ENCODE data around the gene KCNMA1. TPM values are rescaled to one million over a fixed set of nuclear protein-coding genes. Genes with fewer than 3 reads are reported as not detected.

KCNMA1 gene
- total RNA-seq, 1 donor from 2014 or later = 2.2 TPM

DNA sequence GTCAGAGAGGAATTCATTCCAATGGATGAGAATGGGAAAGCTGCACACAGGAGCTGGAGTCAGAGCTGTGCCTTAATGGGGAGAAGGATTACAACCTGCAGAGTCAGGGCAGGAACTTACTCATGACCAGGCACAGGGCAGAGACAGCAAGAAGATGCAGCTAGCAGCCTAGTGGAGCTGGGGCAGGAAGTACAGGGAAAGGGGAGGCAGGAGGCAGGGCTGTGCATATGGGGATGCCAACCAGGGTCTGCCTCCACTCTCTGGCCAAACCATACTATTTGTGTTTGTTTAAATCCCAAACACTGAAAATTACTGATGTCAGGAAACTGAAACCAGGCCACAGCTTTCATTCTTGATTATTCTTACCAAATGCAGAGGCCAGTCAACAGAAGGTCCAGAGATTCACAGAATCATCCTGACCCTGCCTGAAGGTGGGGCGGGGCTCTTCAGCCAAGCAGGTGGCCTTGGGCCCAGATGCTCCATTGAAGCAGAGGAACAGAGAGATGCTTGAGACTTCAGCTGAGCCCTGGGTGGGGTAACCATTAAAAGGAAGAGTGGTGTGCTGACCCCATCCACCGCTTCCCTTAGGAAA, 461.9 kb downstream of the KCNMA1 start:
- DNase-seq (ENCODE audit: missing footprints) (no peak), ATAC-seq (no peak)
- intact Hi-C loops (cut with DNase I) = loop anchor here (10.0 kb wide), 2 partner anchors 219 to 319 kb away; no protein-coding TSS in a partner anchor

- DNase-seq (ENCODE audit: missing footprints) (peak; percentile 70), ATAC-seq (peak; percentile 50)
- intact Hi-C loops (cut with DNase I) = loop anchor here (1.0 to 10.0 kb wide), 4 partner anchors 221 to 538 kb away; no protein-coding TSS in a partner anchor
Observed at GRCh38 chr10:77173615-77174461, 463.8 kb downstream of the KCNMA1 start.

DNA sequence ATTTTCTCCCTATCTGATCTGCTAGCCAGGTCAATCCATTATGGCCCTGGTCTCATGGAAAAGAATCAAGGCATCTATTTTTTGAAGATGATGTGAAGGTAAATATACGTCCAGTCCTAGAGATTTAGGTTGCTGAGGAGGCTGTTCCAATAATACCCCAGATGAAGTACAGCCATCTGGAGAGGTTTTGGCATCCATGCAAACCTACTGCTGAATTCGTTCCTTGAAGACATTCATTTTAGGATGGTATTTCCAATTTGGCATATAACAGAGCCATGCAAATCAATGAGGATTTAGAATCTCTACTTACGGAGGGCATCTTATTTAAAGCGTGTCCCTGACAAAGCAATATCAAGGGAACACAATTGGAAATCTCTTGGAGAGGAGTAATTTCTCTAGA, 465.5 kb downstream of the KCNMA1 start:
- no peak for DNase-seq (ENCODE audit: missing footprints)
- intact Hi-C loops (cut with DNase I) = loop anchor here (5.0 to 10.0 kb wide), 3 partner anchors 223 to 540 kb away; no protein-coding TSS in a partner anchor
- no peak for ATAC-seq

DNA sequence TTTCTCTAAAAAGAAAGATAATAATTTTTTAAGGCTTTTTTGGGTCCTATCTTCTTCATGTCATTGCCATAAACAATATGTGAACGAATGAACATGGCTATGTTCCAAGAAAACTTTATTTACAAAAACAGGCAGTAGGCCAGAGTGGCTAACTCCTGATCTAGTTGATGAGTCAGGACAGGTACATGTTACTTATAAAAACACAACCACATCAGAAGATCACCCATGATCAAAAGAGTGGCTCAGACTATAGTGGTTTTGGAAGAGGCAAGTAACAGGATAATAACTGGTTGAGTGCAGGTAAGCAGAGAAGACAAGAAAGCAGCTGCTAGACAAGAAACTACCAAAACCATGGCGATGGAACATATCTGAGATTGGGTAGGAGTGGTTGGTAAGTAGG, 468.7 kb downstream of the KCNMA1 start:
- DNase-seq (ENCODE audit: missing footprints) (no peak), ATAC-seq (no peak)
- intact Hi-C loops (cut with DNase I) = no loop called here

DNA sequence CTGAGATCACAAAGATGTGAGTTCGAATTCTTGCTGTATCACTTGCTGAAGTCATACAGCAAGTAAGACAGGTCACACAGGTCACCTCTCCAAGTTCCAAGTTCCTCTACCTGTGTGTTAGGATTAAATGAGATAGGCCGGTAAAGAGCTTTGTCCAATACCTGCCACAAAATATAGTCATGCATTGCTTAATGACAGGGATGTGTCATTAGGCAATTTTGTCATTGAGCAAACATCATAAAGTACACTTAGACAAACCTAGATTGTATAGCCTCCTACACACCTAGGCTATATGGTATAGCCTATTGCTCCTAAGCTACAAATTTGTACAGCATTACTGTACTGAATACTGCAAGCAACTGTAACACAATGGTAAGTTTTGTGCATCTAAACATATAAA, 469.4 kb downstream of the KCNMA1 start:
- ATAC-seq = no peak
- DNase-seq (ENCODE audit: missing footprints) = no peak
- intact Hi-C loops (cut with DNase I) = no loop called here

DNA sequence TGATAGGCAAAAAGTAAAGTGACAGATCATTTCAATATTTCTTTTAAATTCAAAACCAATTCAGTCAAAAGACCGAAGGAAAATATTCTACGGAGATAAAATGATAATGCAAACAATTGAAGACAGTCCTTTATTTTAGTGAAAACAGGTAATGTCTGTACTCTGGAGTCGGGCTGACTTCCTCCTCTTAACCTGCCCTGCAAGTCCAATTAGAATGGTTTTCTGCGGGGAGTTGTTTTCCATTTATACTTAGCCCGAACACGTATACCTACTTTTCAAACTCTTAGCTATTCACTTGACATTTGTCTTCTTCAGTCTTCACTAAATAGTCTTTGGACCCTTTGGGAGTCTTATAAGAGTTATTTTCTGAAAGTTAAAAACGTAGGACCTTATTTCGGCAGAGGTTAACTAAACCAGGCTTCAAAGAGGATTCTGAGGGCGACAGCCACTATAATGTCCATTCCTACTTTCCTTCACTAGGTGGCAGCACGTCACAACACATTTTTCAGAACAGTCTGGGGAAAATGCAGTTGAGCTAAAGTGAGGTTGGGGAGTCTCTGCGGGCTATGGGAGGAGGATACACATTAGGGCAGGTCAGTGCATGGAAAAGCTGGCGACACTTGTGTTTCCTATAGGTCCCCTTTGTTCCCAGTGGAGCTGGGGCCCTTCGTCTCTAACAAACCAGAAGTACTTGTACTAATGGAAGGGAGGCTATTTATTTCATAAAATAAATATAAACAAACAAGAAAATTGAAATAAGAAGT, 472.0 kb downstream of the KCNMA1 start:
- intact Hi-C loops (cut with DNase I) = no loop called here
- DNase-seq (ENCODE audit: missing footprints) (no peak), ATAC-seq (peak; percentile 56)

DNA sequence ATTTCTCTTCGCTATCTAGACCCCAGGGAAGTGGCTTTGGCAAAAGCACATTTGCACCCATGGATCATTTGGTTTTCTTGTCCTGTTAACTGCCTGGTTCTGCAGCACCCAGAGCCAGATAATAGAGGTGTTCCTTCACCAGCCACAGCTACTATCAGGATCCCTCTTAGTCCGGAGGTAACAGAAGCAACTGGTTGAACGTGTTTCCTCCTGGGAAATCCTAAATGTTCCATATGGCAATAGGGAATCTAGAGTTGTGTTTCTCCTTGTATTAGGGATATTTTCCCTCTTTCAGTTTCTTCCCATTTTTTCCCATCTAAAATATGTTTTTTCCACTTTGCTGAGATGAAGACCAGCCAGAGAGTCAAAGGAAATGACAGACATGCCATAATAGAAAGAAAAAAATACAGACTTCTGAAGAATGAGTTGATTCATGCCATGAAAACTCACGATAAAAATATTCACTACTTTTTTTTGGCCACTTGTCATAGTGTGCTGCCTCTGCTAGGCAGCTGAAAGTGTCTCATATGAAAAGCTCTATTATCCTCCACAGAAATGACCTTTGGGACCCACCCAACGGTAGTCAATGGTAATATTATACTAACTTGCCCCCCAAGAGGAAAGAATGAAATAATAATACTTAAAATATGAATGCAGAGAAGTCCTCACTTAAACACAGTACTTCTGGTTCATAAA, 472.8 kb downstream of the KCNMA1 start:
- intact Hi-C loops (cut with DNase I) = no loop called here
- ATAC-seq = no peak
- DNase-seq (ENCODE audit: missing footprints) = no peak

DNA sequence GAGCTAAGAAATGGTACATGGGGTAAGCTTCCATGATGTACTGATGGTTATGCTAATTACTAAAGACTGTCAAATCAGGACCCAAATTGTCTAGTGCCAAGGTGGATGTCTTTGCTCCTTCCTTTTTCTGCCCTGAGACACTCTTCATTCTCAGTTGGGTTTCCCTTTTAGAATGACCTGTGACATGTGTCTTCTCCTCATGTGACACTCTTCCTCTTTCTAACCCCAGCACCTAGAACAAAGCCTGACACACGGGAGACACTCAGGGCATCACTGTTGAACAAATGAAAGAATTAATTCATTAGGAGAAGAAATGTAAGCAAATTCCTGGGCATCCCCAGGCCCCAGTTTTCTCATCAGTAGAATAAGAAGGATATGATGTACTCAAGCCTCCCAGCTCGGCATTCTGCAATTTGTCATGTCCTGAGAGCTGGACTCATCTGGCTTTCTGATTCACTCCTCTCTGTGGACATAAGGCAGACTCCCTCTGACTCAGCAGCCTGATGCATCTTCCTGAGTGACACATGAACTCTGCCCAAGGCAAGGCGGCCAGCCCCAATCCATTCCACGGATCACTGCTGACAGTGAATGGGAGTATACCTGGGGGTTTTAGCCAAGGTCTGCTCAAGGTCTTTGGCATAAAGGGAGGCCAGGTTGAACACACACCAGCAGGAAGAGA, 473.8 kb downstream of the KCNMA1 start:
- no peak for ATAC-seq
- intact Hi-C loops (cut with DNase I) = no loop called here
- DNase-seq (ENCODE audit: missing footprints) = no peak

DNA sequence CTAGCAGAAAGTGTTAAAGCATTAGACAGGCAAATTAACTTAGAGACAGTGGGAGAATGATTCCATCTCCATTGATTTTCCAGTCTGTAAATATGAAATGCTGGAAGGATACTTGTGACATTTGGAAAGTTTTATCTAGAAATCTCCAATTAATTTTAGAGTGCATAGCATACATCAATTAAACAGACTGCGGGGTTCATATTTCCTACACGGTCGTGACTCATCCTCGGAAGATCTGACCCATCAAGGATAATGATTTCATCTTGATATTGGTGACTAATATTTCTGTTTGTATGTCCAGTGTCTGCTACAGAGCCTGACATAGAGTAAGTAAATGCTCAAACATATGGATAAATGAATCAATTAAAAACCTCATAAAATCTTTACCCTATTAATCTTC, 474.9 kb downstream of the KCNMA1 start:
- no peak for ATAC-seq
- DNase-seq (ENCODE audit: missing footprints) = no peak
- intact Hi-C loops (cut with DNase I) = no loop called here

GRCh38 chr10:77160679-77161078, 476.9 kb downstream of the KCNMA1 start:
- ATAC-seq = no peak
- no peak for DNase-seq (ENCODE audit: missing footprints)
- intact Hi-C loops (cut with DNase I) = no loop called here

GRCh38 chr10:77159538-77160110, 478.0 kb downstream of the KCNMA1 start:
- no peak for ATAC-seq
- intact Hi-C loops (cut with DNase I) = no loop called here
- DNase-seq (ENCODE audit: missing footprints) = no peak

GRCh38 chr10:77158666-77159065, 478.9 kb downstream of the KCNMA1 start:
- ATAC-seq = no peak
- intact Hi-C loops (cut with DNase I) = no loop called here

DNA sequence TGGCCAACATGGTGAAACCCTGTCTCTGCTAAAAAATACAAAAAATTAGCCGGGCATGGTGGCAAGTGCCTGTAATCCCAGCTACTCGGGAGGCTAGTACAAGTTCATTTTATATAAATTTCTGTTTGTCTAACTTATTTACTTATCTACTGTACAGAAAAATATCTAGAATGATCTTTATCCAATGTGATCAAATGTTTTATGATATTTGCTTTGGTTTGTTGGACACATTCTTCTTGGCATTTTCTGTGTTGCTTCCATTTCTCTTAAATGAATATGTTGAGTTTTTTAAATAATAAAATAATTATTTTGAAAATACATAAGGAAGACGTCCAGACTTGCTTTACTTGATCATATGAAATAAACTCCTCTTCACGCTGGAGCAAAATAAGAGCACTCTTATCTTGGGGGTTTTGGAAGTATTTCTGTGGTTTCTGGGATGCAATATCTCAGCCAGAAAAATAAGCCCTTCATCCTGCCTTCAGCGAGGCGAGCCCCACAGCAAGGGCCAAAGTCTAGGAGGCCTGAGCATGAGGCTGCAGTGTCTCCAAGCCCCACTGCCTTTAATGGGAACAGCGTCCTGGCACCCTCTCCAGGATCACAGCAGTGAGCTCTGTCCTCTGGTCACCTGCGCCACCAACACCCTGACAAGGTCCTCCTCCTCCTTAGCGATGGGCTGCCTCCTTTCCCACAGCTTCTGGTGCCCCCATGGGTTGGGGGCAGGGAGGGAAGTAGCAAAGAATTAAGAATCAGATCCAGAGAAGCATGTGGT, 480.2 kb downstream of the KCNMA1 start:
- ATAC-seq (no peak), DNase-seq (ENCODE audit: missing footprints) (no peak)
- intact Hi-C loops (cut with DNase I) = no loop called here

More at GRCh38 chr10:77158666-77159065, 478.9 kb downstream of the KCNMA1 start:
- DNase-seq (ENCODE audit: missing footprints) = no peak

DNA sequence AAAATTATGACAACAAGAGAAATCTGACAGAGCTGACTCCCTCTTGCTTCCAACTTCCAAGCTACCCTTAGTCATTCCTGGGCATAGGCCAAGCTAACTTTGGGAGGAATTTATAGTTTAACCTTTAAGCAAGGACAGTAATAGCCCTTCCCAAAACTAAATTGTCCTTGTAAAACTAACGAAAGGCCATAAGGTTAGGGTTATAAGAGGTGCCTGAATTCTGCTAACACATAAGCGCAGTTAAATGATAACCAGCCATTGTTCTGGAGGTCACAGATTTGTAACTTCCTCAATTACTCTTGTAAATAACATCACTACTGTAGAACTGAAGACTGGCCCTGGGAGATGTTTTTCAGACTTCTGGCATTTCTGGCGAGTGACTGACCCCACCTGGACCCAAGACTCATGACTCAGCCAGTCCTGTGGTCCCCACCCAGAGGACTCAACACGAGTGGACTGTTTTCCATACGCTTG, 481.2 kb downstream of the KCNMA1 start:
- DNase-seq (ENCODE audit: missing footprints) (no peak), ATAC-seq (no peak)
- intact Hi-C loops (cut with DNase I) = no loop called here

GRCh38 chr10:77152256-77152655, 485.4 kb downstream of the KCNMA1 start:
- intact Hi-C loops (cut with DNase I) = no loop called here
- no peak for DNase-seq (ENCODE audit: missing footprints)
- ATAC-seq = no peak

GRCh38 chr10:77151408-77151807, 486.2 kb downstream of the KCNMA1 start:
- ATAC-seq (no peak), DNase-seq (ENCODE audit: missing footprints) (no peak)
- intact Hi-C loops (cut with DNase I) = no loop called here

GRCh38 chr10:77149706-77150105, 487.9 kb downstream of the KCNMA1 start:
- ATAC-seq (no peak), DNase-seq (ENCODE audit: missing footprints) (no peak)
- intact Hi-C loops (cut with DNase I) = no loop called here

Data from Right ventricle myocardium inferior (tissue), 1 donor.